Measurements from ENCODE around the gene PRR29. TPM values are rescaled to one million over a fixed set of nuclear protein-coding genes. Genes with fewer than 3 reads are reported as not detected.

PRR29 gene
- total RNA-seq, 4 donors from 2014 or later = 0.29 to 2.8 (median 1.5) TPM; not detected in 1

GRCh38 chr17:64041912-64042311, 43.8 kb downstream of the PRR29 start:
- TF ChIP-seq POLR2A (IDR thresholded peaks at IDR 0.05) (no peak), CTCF (IDR thresholded peaks at IDR 0.05) (no peak)
- no peak overlapping the region for H3K4me3 ChIP-seq
- no peak overlapping the region for H3K27ac ChIP-seq
- no peaks in the 10 kb centered on the region for H3K27me3 ChIP-seq
- H3K36me3 ChIP-seq = no peaks in the 10 kb centered on the region
- no peaks in the 10 kb centered on the region for H3K4me1 ChIP-seq
- no peaks in the 10 kb centered on the region for H3K9me3 ChIP-seq
- DNase-seq = no peak
- intact Hi-C loops (cut with DNase I; ENCODE audit: low total_unique reads) = no loop called here

- Histone ChIP-seq H3K36me3 (no peaks in the 10 kb centered on the region), H3K4me3 (no peak overlapping the region), H3K9me3 (no peaks in the 10 kb centered on the region), H3K4me1 (no peaks in the 10 kb centered on the region), H3K27ac (no peak overlapping the region), H3K27me3 (no peaks in the 10 kb centered on the region)
- DNase-seq = no peak
- intact Hi-C loops (cut with DNase I; ENCODE audit: low total_unique reads) = no loop called here
- TF ChIP-seq CTCF (IDR thresholded peaks at IDR 0.05) (no peak), POLR2A (IDR thresholded peaks at IDR 0.05) (no peak)
These were observed 44.7 kb downstream of the PRR29 start for GRCh38 chr17:64042700-64043485.

- H3K36me3 ChIP-seq = no peaks in the 10 kb centered on the region
- DNase-seq = no peak
These were observed 47.0 kb downstream of the PRR29 start for GRCh38 chr17:64045176-64045575.

GRCh38 chr17:64048805-64049204, 50.7 kb downstream of the PRR29 start:
- H3K27ac ChIP-seq = no peak overlapping the region
- no peaks in the 10 kb centered on the region for H3K4me1 ChIP-seq
- H3K36me3 ChIP-seq = no peaks in the 10 kb centered on the region
- H3K27me3 ChIP-seq = no peaks in the 10 kb centered on the region
- DNase-seq = no peak
- intact Hi-C loops (cut with DNase I; ENCODE audit: low total_unique reads) = no loop called here
- H3K9me3 ChIP-seq = no peaks in the 10 kb centered on the region
- no peak overlapping the region for H3K4me3 ChIP-seq
- TF ChIP-seq POLR2A (IDR thresholded peaks at IDR 0.05) = no peak
- no peak for TF ChIP-seq CTCF (IDR thresholded peaks at IDR 0.05)

More at GRCh38 chr17:64045176-64045575, 47.0 kb downstream of the PRR29 start:
- no peak for TF ChIP-seq CTCF (IDR thresholded peaks at IDR 0.05)
- no peak for TF ChIP-seq POLR2A (IDR thresholded peaks at IDR 0.05)
- intact Hi-C loops (cut with DNase I; ENCODE audit: low total_unique reads) = no loop called here
- Histone ChIP-seq H3K9me3 (no peaks in the 10 kb centered on the region), H3K27me3 (no peaks in the 10 kb centered on the region), H3K4me1 (no peaks in the 10 kb centered on the region), H3K4me3 (no peak overlapping the region), H3K27ac (no peak overlapping the region)

- H3K27me3 ChIP-seq = no peaks in the 10 kb centered on the region
- no peak overlapping the region for H3K4me3 ChIP-seq
- H3K27ac ChIP-seq = no peak overlapping the region
- TF ChIP-seq POLR2A (IDR thresholded peaks at IDR 0.05) (no peak), CTCF (IDR thresholded peaks at IDR 0.05) (no peak)
- H3K36me3 ChIP-seq = no peaks in the 10 kb centered on the region
- H3K9me3 ChIP-seq = no peaks in the 10 kb centered on the region
- H3K4me1 ChIP-seq = no peaks in the 10 kb centered on the region
- intact Hi-C loops (cut with DNase I; ENCODE audit: low total_unique reads) = no loop called here
- no peak for DNase-seq
These were observed 53.0 kb downstream of the PRR29 start for GRCh38 chr17:64051153-64051552.
